PFSK-1 (cell line): ENCODE results near the gene JAM3.

Experiments used
- FOXP2 ChIP-seq: optimal IDR thresholded peaks from 2 replicates; pipeline ENCODE3; 2011; ENCODE audit warnings: borderline replicate concordance, control low read depth, inconsistent platforms; ENCODE audit not compliant: insufficient read depth; ENCODE audit errors: extremely low read length, extremely low read depth
- POLR2AphosphoS5 ChIP-seq: IDR thresholded peaks from 2 replicates; pipeline ENCODE4 v1.6.1; 2012; ENCODE audit warnings: low read depth, mild to moderate bottlenecking, control low read depth, low read length, moderate library complexity
- REST ChIP-seq, 2 experiments: IDR thresholded peaks; 2 replicates each; pipeline versions ENCODE4 v1.6.1 to v1.8.0; 2011 to 2012; ENCODE audit warnings: low read depth in 2 of 2, low read length in 2 of 2, control low read depth in 1 of 2, inconsistent platforms in 1 of 2, mild to moderate bottlenecking in 1 of 2, moderate library complexity in 1 of 2; ENCODE audit not compliant: insufficient read depth in 1 of 2
- SIN3A ChIP-seq: IDR thresholded peaks from 2 replicates; pipeline ENCODE4 v1.6.1; 2012; ENCODE audit warnings: mild to moderate bottlenecking, low read length, moderate library complexity, borderline replicate concordance; ENCODE audit not compliant: insufficient read depth
- TAF1 ChIP-seq: IDR thresholded peaks from 2 replicates; pipeline ENCODE4 v1.6.1; 2012; ENCODE audit warnings: low read length, control low read depth, borderline replicate concordance; ENCODE audit not compliant: insufficient read depth

JAM3 gene

GRCh38 chr11:134158023-134158422 lies 89.2 kb downstream of the JAM3 start:
- no peak for TF ChIP-seq TAF1
- no peak for TF ChIP-seq SIN3A
- no peak for TF ChIP-seq FOXP2
- no peak for TF ChIP-seq REST (IDR thresholded peaks at IDR 0.05; ENCODE audit: insufficient read depth in 1 of 2, low read depth in 2 of 2, low read length in 2 of 2)
- TF ChIP-seq POLR2AphosphoS5: no peak

GRCh38 chr11:134159652-134160051 lies 90.8 kb downstream of the JAM3 start:
- TF ChIP-seq REST (IDR thresholded peaks at IDR 0.05; ENCODE audit: insufficient read depth in 1 of 2, low read depth in 2 of 2, low read length in 2 of 2): no peak
- no peak for TF ChIP-seq TAF1
- no peak for TF ChIP-seq FOXP2
- no peak for TF ChIP-seq SIN3A
- TF ChIP-seq POLR2AphosphoS5: no peak

GRCh38 chr11:134164490-134165370 lies 95.9 kb downstream of the JAM3 start:
- TF ChIP-seq FOXP2: no peak
- no peak for TF ChIP-seq SIN3A
- no peak for TF ChIP-seq TAF1
- no peak for TF ChIP-seq REST (IDR thresholded peaks at IDR 0.05; ENCODE audit: insufficient read depth in 1 of 2, low read depth in 2 of 2, low read length in 2 of 2)
- TF ChIP-seq POLR2AphosphoS5: no peak

- TF ChIP-seq TAF1: no peak
- no peak for TF ChIP-seq REST (IDR thresholded peaks at IDR 0.05; ENCODE audit: insufficient read depth in 1 of 2, low read depth in 2 of 2, low read length in 2 of 2)
- no peak for TF ChIP-seq FOXP2
- TF ChIP-seq POLR2AphosphoS5: no peak
- no peak for TF ChIP-seq SIN3A
These were observed 101.5 kb downstream of the JAM3 start for GRCh38 chr11:134170177-134170918.
